ENCODE data around the gene CEP135. TPM values are rescaled to one million over a fixed set of nuclear protein-coding genes. Genes with fewer than 3 reads are reported as not detected.

The CEP135 gene
- total RNA-seq, 1 experiment from 2014 or later: 10.9 TPM

DNA sequence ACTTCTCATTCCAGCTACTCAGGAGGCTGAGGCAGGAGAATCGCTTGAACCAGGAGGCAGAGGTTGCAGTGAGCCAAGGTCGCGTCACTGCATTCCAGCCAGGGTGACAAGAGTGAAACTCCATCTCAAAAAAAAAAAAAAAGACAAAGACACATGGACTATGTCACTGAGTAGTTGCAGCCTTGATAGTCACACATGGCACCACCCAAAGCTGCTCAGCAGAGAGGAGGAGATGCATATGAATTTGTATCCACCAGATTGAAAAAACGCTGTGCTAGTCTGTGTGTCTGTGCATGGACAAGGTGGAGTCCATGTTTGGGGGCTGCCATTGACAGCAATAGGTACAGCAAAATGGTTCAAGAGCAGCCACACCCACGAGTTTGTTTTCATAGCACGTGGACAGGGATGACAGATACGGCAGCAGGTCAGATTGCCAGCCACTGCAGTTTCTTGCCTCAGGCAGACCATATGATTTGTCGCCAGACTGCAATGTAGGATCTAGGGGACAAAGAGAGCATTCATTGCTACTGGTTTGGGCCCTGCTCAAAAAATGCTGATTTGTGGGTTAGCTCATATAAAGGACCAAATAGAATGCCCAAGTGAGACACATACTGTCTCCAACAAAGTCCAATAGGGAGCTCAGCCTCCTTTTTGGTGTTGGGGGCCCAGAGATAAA, 89.9 kb downstream of the CEP135 start:
- Histone ChIP-seq H3K4me1 (ENCODE audit: control insufficient read depth in 1 of 2, insufficient read depth in 2 of 2, low read length in 2 of 2) (no peaks in the 10 kb centered on the region; a peak in 1 of 4 replicates), H3K9me2 (ENCODE audit: insufficient read depth) (no peaks in the 10 kb centered on the region), H3K36me3 (ENCODE audit: control insufficient read depth in 1 of 2, insufficient read depth in 2 of 2, low read length in 2 of 2) (no peaks in the 10 kb centered on the region), H3K4me2 (ENCODE audit: low read length) (no peak overlapping the region), H3K9me3 (ENCODE audit: control insufficient read depth in 1 of 2, insufficient read depth in 1 of 2, low read depth in 1 of 2, low read length in 2 of 2) (no peaks in the 10 kb centered on the region), H3K79me2 (ENCODE audit: insufficient read depth, low read length) (no peaks in the 10 kb centered on the region), H3K4me3 (replicated peaks in 1 of 2; ENCODE audit: low read depth in 1 of 2, low read length in 2 of 2) (no peak overlapping the region), H3K27me3 (ENCODE audit: insufficient read depth, low read length) (no peaks in the 10 kb centered on the region; the same call in 1 of the 2 replicates), H4K20me1 (ENCODE audit: insufficient read depth) (no peaks in the 10 kb centered on the region), H2AFZ (ENCODE audit: low read depth, low read length, poor library complexity, severe bottlenecking) (no peak overlapping the region), H3K9ac (ENCODE audit: low read length) (no peak overlapping the region), H3K27ac (ENCODE audit: low read depth, low read length) (no peak overlapping the region)
- DNase-seq (ENCODE audit: low read depth, low spot score): no peak
- no peak for ATAC-seq
- TF ChIP-seq ZFX (IDR thresholded peaks at IDR 0.05) (no peak), CBX3 (IDR thresholded peaks at IDR 0.05; ENCODE audit: low read depth) (no peak), ZNF274 (IDR thresholded peaks at IDR 0.05; ENCODE audit: low read depth, low read length) (no peak), FOSL1 (IDR thresholded peaks at IDR 0.05; ENCODE audit: low read depth) (no peak), YY1 (IDR thresholded peaks at IDR 0.05; ENCODE audit: extremely low read depth, insufficient replicate concordance, low read depth, low read length) (no peak), POLR2A (IDR thresholded peaks at IDR 0.05; ENCODE audit: borderline replicate concordance, extremely low read depth, insufficient read depth, insufficient read length) (no peak), CEBPB (IDR thresholded peaks at IDR 0.05; ENCODE audit: low read depth) (no peak), ELF1 (IDR thresholded peaks at IDR 0.05; ENCODE audit: borderline replicate concordance, low read depth) (no peak), JUND (IDR thresholded peaks at IDR 0.05) (no peak), EGR1 (IDR thresholded peaks at IDR 0.05; ENCODE audit: low read depth) (no peak), SRF (IDR thresholded peaks at IDR 0.05; ENCODE audit: low read depth) (no peak)
- TF ChIP-seq, protein P1, sequence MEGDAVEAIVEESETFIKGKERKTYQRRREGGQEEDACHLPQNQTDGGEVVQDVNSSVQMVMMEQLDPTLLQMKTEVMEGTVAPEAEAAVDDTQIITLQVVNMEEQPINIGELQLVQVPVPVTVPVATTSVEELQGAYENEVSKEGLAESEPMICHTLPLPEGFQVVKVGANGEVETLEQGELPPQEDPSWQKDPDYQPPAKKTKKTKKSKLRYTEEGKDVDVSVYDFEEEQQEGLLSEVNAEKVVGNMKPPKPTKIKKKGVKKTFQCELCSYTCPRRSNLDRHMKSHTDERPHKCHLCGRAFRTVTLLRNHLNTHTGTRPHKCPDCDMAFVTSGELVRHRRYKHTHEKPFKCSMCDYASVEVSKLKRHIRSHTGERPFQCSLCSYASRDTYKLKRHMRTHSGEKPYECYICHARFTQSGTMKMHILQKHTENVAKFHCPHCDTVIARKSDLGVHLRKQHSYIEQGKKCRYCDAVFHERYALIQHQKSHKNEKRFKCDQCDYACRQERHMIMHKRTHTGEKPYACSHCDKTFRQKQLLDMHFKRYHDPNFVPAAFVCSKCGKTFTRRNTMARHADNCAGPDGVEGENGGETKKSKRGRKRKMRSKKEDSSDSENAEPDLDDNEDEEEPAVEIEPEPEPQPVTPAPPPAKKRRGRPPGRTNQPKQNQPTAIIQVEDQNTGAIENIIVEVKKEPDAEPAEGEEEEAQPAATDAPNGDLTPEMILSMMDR (IDR thresholded peaks at IDR 0.05 in 2 of 3, conservative IDR thresholded peaks at IDR 0.05 in 1 of 3; ENCODE audit: borderline replicate concordance in 1 of 3, insufficient read depth in 1 of 3, low read depth in 2 of 3, low read length in 2 of 3): no peak
- TF ChIP-seq, protein P2, sequence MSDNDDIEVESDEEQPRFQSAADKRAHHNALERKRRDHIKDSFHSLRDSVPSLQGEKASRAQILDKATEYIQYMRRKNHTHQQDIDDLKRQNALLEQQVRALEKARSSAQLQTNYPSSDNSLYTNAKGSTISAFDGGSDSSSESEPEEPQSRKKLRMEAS (IDR thresholded peaks at IDR 0.05): no peak
- BruUV-seq (replicated peaks): no TSS peak
- ChIA-PET POLR2A (no interaction called here), RAD21 (ENCODE audit: low non-redundant PET in 1 of 2, low total read pairs in 2 of 2, uncharacterized antibody in 2 of 2, unreplicated experiment in 2 of 2) (no interaction called here), CTCF (no interaction called here)
- intact Hi-C loops (cut with micrococcal nuclease): no loop called here
